GM18951 (cell line): ENCODE results near the gene TRIM14.

Experiments used
- POLR2A ChIP-seq: IDR thresholded peaks from 4 replicates; pipeline ENCODE4 v1.6.1; 2011; ENCODE audit warnings: mild to moderate bottlenecking; ENCODE audit not compliant: insufficient read length, insufficient read depth; ENCODE audit errors: extremely low read depth
- in situ Hi-C: fragments of 300-500 bp; cut with MboI; formaldehyde crosslinking; loops from one replicate; pipeline ENCODE4 v1.12.0; 2022; ENCODE audit warnings: low sequenced_read_pairs, mixed read lengths, inconsistent platforms; ENCODE audit not compliant: unreplicated experiment

Gene TRIM14

GRCh38 chr9:98056269-98057137 lies 62.5 kb downstream of the TRIM14 start, which contains the start of gene NANS:
TSS of gene NANS (plus strand) at chr9:98056732. CDS start at chr9:98056809, 77 bp downstream.
- peak; percentile 98 for TF ChIP-seq POLR2A
- in situ Hi-C loops, result no loop called here

GRCh38 chr9:98054376-98054951 lies 64.6 kb downstream of the TRIM14 start:
- TF ChIP-seq POLR2A, result no peak
- in situ Hi-C loops, result no loop called here

DNA sequence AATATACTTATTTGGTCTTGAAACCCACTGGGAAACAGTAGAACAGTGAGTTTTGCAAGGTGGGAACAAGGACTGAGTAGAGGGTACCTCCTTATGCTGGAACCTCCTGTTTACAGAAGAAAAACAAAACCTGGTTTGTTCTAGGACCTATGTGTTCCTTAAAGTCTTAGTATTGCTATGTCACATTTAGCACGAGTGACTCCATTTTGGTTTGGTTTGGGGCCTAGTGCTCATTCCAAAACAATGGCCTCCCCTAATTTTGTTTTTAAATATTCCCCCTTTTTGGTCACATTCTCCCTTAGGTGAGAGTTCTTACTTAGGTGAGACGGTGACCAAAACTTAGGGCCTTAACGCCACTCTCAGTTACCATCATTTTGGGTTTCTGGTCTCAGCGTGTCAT lies 68.7 kb downstream of the TRIM14 start:
- no peak for TF ChIP-seq POLR2A
- in situ Hi-C loops, result no loop called here

DNA sequence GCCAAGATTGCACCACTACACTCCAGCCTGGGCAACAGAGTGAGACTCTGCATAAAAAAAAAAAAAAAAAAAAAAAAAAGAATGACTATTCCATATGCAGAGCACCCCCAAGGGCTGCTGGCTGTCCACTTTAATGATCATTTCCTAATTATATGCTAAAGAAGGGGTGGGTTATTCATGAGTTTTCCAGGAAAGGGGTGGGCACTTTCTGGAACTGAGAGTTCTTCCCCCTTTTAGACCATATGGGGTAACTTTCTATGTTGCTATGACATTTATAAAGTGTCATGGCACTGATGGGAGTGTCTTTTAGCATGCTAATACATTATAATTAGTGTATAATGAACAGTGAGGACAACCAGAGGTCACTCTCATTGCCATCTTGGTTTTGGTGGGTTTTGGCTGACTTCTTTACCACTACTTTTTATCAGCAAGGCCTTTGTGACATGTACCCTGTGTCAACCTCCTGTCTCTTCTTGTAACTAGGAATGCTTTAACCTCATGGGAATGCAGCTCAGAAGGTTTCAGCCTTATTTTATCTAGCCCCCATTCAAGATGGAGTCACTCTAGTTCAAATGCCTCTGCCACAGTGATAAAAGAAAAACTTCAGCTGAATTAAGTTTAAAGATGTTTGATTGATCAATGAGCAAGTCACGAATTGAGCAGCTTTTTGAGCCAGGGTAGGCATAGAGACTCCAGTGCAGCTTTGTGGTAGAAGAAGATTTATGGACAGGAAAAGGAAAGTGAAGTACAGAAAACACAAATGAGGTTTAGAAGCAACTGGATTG lies 69.5 kb downstream of the TRIM14 start:
- TF ChIP-seq POLR2A, result no peak
- in situ Hi-C loops, result no loop called here

DNA sequence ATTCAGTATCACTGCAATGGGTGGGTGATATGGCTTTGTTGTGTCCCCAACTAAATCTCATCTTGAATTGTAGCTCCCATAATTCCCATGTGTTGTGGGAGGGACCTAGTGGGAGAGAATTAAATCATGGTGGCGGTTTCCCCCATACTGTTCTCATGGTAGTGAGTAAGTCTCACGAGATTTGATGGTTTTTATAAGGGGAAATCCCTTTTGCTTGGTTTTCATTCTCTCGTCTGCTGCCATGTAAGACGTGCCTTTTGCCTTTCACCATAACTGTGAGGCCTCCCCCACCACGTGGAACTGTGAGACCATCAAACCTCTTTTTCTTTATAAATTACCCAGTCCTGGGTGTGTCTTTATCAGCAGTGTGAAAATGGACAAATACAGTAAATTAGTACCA lies 72.0 kb downstream of the TRIM14 start:
- in situ Hi-C loops, result no loop called here
- TF ChIP-seq POLR2A, result no peak

- in situ Hi-C loops, result no loop called here
- no peak for TF ChIP-seq POLR2A
These were observed 72.9 kb downstream of the TRIM14 start for GRCh38 chr9:98046180-98046543.

DNA sequence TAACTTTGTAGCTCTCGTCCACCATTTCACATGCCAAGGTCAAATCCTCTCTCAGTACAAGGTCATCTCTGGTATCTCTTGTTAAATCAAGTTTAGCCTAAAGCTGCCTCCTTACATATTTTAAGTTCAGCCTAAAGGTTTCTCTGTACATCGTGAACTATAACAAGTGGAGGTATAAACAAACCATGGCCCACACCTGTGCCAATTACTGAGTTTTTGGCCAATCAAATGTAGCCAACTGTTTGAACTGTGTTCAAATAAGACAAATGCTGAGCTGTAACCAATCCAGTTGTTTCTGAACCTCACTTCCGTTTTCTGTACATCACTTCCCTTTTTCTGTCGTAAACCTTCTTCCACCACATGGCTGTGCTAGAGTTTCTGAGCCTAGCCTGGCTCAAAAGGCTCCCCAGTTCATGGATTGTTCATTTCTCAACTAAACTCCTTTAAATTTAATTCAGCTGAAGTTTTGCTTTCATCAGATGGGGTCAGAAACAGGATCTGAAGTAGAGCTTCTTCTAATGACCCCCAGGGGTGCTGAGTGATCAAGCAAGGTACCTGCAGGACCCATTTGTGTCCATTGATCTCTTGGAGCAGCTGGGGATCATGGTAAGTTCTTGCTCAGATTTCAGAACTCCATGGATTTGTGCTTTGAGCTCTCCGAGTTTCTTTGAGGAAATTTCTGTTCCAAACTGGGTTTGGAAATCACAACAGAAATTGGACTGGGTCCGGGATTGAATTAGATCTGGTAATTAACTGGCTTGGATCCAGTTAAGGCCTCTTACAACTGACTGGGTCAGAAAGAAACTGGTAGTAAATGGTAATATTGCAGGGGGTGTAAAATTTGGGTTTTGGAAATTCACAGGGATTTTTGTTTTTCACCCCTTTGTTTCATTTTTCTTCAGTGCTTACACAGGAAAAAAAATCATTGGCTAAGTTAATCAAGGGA lies 73.5 kb downstream of the TRIM14 start:
- in situ Hi-C loops, result no loop called here
- TF ChIP-seq POLR2A, result no peak

DNA sequence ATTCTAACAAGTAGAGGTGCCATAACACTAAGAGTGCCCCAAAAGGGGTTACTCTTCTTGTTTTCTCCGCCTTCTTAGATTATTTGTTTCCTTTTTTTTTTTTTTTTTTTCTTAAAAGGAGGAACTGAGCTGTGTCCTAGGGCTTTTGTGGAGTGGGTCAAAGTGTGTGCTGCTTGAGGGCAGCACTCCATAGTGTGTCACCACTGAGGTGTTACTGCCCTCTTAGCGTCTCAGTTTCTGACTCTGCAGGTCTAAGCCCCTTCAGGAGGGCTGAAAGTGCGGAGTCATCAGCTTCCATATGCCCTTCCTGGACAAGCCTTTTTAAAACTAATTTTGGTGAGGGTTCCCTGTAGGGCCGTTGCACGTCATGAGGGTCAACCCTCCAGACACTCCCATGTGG lies 75.1 kb downstream of the TRIM14 start:
- TF ChIP-seq POLR2A, result no peak
- in situ Hi-C loops, result no loop called here

DNA sequence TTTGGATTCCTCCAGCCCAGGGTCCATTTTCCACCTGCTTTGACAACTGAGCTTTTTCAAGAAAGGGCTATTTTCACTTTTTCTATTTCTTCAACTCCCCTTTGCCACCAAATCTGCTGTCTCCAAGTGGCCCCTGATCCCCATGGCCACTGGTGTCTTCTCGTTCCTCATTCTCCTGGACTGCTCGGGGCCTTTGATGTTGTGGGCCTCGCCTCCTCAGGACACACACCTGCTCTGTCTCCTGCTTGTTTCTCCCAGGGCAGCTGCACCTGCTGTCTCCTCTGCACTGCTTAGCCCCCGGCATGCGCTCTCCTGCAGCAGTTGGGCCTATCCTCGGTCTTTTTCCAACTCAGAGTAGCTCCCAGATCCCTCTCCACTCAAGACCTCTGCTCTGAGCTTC lies 78.8 kb downstream of the TRIM14 start:
- in situ Hi-C loops, result no loop called here
- TF ChIP-seq POLR2A, result no peak

DNA sequence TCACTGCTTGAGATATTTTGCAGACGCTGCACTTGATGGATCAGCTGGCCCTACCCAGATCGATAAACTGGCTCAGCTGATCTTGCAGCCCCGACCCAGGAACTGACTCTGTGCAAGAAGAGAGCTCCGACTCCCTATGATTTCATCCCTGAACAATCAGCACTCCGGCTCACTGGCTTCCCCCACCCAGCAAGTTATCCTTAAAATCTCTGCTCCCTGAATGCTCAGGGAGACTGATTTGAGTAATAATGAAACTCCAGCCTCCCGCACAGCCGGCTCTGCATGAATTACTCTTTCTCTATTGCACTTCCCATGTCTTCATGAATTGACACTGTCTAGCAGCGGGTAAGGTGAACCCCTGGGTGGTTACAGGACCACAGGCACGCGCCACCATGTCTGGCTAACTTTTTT lies 79.4 kb downstream of the TRIM14 start:
- in situ Hi-C loops, result no loop called here
- TF ChIP-seq POLR2A, result no peak

DNA sequence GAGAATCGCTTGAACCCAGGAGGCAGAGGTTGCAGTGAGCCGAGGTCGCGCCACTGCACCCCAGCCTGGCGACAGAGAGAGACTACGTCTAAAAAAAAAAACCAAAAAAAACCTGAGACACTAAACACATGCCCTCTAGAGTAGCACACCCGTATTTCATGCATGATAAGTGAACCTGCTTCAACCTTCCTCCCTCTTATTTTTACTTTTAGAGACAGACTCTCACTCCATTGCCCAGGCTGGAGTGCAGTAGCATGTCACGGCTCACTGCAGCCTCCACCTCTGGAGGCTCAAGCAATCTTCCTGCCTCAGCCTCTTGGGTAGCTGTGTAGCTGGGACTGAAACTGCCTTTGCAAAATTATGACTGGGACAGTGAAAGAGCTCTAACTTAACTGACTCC lies 80.1 kb downstream of the TRIM14 start:
- TF ChIP-seq POLR2A, result no peak
- in situ Hi-C loops, result no loop called here

- TF ChIP-seq POLR2A, result no peak
These were observed 81.7 kb downstream of the TRIM14 start for GRCh38 chr9:98037357-98037756.

More at GRCh38 chr9:98037357-98037756, 81.7 kb downstream of the TRIM14 start:
- in situ Hi-C loops, result no loop called here
